ENCODE results near the gene EPAS1.
A peak's percentile ranks its signal among the peaks of the same experiment; 100 is the strongest.

The EPAS1 gene

DNA sequence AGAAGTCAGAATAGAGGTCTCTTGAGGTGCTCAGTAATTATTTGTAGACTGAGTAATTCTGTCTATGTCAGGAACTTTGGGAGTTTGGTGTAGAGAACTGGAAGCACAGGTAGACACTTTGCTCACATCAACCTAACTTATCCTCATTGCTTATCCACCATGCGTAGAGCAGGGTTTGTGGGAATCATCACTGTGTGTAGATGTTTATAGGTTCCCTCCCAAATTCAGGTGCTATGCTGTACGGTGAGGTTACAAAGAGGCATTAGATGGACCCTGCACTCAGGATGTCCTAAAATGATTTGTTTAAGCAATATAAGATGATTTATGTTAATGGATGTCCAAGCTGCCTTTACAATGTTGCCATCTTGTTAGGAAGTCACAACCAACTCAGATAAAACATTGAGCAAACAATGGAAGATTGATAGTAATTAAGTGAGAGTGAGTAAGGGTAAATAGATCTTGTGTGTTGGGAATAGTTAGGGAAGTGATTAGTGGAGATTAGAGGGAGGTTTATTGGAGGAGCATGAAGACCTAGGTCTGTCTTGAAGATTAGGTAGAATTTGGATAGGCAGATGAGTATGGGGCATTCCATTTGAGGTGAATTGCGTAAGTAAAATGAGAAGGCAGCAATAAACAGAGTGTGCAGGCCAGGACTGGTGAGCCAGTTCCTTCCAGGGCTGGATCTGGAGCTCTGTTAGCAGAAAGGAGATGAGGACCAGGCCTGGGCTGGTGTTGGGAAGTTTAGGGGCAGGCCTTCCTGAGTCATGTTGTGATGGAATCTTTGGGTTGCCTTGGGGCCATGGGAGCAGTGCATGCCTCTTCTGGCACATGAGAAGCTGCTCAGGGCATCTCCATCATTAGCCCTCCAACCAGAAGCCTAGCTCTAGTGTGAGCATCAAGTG, 12.1 kb downstream of the EPAS1 start:
- no peak overlapping the region for H3K27ac ChIP-seq (ENCODE audit: low read length)
- peaks cover 8% of the 10 kb centered on the region for H3K4me1 ChIP-seq (ENCODE audit: control insufficient read depth, insufficient read depth, low read length)
- H3K27me3 ChIP-seq (ENCODE audit: control insufficient read depth in 1 of 2, insufficient read depth in 2 of 2, low read length in 2 of 2): no peaks in the 10 kb centered on the region
- no peak overlapping the region for H3K9ac ChIP-seq (ENCODE audit: low read length in 2 of 2)
- no peak overlapping the region for H3K4me3 ChIP-seq (ENCODE audit: low read length in 2 of 2)
- H3K9me3 ChIP-seq (ENCODE audit: control insufficient read depth in 2 of 2, low read length in 2 of 2): no peaks in the 10 kb centered on the region
- H3K36me3 ChIP-seq (ENCODE audit: control insufficient read depth in 2 of 2, insufficient read depth in 2 of 2, low read length in 2 of 2): no peaks in the 10 kb centered on the region

DNA sequence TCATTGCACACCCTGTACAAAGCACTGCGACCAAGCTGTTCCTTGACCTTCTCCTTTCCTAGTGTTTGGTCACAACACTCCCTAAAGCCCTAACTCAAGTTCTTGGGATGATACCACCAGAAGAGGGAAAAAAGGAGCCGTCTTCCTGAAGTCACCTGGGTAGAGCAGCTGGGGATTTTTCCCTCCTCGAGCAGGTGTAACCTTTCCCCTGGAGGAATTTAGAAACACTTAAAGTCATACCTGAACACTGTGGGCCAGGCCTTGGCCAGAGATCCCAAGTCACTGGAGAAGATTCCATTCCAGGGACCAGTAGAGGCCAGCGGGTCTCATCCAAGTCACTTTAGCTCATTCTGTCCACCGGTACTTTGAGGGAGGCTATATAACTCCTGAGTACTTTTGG, 13.2 kb downstream of the EPAS1 start:
- Histone ChIP-seq H3K4me1 (ENCODE audit: control insufficient read depth, insufficient read depth, low read length) (peaks cover 18% of the 10 kb centered on the region), H3K27me3 (ENCODE audit: control insufficient read depth in 1 of 2, insufficient read depth in 2 of 2, low read length in 2 of 2) (no peaks in the 10 kb centered on the region), H3K36me3 (ENCODE audit: control insufficient read depth in 2 of 2, insufficient read depth in 2 of 2, low read length in 2 of 2) (no peaks in the 10 kb centered on the region), H3K27ac (ENCODE audit: low read length) (no peak overlapping the region), H3K4me3 (ENCODE audit: low read length in 2 of 2) (no peak overlapping the region), H3K9me3 (ENCODE audit: control insufficient read depth in 2 of 2, low read length in 2 of 2) (no peaks in the 10 kb centered on the region), H3K9ac (ENCODE audit: low read length in 2 of 2) (no peak overlapping the region)

DNA sequence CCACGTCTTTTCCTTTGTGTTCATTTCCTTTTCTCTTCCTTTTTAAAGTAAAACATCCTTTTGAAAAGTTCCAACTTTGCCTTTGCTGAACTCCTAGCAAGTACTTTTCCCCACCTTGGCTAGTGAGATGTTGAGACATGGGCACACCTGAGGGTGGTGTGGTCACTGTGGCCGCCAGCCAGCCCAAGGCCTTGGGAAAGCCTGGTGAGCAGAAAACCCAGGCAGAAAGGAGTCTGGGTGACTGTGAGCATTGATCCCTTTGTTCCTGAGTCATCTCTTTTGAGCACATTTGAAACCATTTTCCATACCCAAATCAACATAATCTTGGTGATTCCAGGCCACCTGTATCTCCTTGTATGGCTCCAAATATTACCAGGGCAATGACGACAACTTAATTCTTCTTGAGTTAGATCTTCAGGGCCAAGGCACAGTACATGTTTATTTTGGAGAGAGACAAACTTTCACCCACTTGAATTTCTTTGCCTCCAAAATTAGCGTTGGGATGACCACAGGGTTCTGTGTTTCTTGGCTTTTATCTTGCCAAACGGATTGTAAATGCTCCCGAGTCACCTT, 14.5 kb downstream of the EPAS1 start:
- H3K4me3 ChIP-seq (ENCODE audit: low read length in 2 of 2): no peak overlapping the region
- H3K36me3 ChIP-seq (ENCODE audit: control insufficient read depth in 2 of 2, insufficient read depth in 2 of 2, low read length in 2 of 2): no peaks in the 10 kb centered on the region
- no peaks in the 10 kb centered on the region for H3K27me3 ChIP-seq (ENCODE audit: control insufficient read depth in 1 of 2, insufficient read depth in 2 of 2, low read length in 2 of 2)
- H3K4me1 ChIP-seq (ENCODE audit: control insufficient read depth, insufficient read depth, low read length): peaks cover 22% of the 10 kb centered on the region
- H3K9me3 ChIP-seq (ENCODE audit: control insufficient read depth in 2 of 2, low read length in 2 of 2): no peaks in the 10 kb centered on the region
- H3K27ac ChIP-seq (ENCODE audit: low read length): no peak overlapping the region
- H3K9ac ChIP-seq (ENCODE audit: low read length in 2 of 2): no peak overlapping the region

DNA sequence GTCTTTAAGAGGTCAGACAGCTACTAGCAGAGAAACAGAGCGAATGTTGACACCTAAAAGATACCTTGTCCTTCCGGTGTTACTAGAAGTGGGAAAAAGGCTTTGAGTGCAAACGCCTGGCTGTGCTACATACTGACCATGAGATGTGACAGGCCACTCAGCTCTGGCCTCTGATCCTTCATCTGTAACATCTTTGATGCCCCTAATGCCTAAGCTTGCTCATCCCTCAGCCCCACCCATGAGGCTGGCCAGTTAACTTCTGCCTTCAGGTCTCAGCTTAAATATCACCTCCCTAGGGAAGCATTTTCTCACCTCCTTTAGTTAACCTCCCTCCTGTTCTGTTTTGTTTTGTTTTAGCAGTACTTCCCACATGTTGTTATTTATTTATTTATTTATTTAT, 15.9 kb downstream of the EPAS1 start:
- no peak overlapping the region for H3K9ac ChIP-seq (ENCODE audit: low read length in 2 of 2)
- no peaks in the 10 kb centered on the region for H3K27me3 ChIP-seq (ENCODE audit: control insufficient read depth in 1 of 2, insufficient read depth in 2 of 2, low read length in 2 of 2)
- H3K36me3 ChIP-seq (ENCODE audit: control insufficient read depth in 2 of 2, insufficient read depth in 2 of 2, low read length in 2 of 2): no peaks in the 10 kb centered on the region
- no peak overlapping the region for H3K4me3 ChIP-seq (ENCODE audit: low read length in 2 of 2)
- no peak overlapping the region for H3K27ac ChIP-seq (ENCODE audit: low read length)
- no peaks in the 10 kb centered on the region for H3K9me3 ChIP-seq (ENCODE audit: control insufficient read depth in 2 of 2, low read length in 2 of 2)
- H3K4me1 ChIP-seq (ENCODE audit: control insufficient read depth, insufficient read depth, low read length): peaks cover 14% of the 10 kb centered on the region

DNA sequence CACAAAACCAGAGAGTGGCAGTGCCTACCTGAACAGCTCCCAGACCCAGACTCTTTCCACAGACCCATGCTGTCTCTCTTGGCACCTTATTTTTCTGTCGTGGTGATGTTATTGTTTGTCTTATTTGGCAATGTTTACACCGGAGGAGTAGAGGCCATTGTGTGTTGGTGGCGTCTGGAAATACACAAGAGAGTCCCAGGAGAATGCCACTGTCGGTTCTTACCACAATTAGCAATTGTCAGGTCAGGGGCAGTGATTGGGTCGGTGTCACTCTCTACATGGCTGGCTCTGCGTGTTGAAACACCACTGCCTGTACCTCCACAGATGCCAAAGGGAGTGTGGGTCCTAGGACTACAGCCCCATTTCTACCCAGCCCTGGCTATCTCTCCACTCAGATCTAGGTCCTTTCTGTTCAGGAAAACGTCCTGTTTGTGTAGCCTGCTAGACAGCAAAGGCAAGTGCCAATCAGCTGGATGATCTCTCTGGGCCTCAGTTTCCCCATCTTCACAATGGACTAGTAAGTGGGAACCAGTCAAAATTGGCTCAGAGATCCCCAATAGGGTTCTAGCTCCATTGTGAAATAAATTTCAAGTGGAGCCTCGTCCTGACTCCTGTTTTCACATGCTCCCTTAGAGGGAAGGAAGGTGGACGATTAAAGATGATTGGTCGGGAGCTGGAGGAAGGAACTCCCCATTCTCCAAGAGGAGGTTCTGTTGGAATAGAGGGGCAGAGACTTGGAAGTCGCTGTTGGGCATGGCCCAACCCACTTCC, 17.0 kb downstream of the EPAS1 start:
- Histone ChIP-seq H3K4me3 (ENCODE audit: low read length in 2 of 2) (no peak overlapping the region), H3K9me3 (ENCODE audit: control insufficient read depth in 2 of 2, low read length in 2 of 2) (no peaks in the 10 kb centered on the region), H3K36me3 (ENCODE audit: control insufficient read depth in 2 of 2, insufficient read depth in 2 of 2, low read length in 2 of 2) (no peaks in the 10 kb centered on the region), H3K27me3 (ENCODE audit: control insufficient read depth in 1 of 2, insufficient read depth in 2 of 2, low read length in 2 of 2) (no peaks in the 10 kb centered on the region), H3K27ac (ENCODE audit: low read length) (peak overlapping the region; percentile 58), H3K9ac (ENCODE audit: low read length in 2 of 2) (no peak overlapping the region), H3K4me1 (ENCODE audit: control insufficient read depth, insufficient read depth, low read length) (peaks cover 14% of the 10 kb centered on the region)

DNA sequence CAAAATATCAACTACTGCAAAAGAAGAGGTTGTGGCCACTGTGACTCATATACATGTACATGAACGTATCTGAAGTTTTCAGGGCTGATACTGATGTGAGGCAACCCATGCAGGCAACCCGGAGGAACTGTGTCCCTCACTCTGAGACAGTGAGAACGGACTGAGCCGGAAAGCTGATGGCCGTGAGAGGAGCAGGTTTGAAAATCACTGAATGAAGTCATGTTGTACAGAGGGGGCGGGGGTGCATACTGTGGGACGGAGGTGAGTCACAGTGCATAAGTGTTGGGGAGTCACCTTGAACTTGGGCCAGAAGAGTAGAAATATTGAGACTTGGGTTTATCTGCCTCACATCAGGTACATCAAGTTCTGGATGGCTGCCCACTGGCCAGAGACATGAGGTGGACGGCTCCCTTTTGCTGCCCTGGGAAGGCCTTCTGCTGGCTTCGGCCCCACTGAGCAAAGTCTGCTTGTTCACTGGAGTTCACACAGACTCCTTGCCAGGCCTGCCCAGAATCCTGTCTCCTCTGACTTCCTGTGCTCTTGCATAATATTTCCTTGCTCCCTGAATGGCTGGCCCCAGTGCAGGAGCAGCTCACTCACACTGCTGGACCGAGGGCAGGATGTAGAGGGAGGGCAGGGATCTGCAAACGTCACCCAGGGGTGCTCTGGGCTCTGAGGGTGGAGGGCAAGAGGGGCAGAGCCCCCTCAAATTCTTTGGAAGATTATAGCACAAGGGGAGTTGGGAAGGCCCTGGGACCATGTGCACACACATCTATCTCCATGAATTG, 18.1 kb downstream of the EPAS1 start:
- no peak overlapping the region for H3K9ac ChIP-seq (ENCODE audit: low read length in 2 of 2)

DNA sequence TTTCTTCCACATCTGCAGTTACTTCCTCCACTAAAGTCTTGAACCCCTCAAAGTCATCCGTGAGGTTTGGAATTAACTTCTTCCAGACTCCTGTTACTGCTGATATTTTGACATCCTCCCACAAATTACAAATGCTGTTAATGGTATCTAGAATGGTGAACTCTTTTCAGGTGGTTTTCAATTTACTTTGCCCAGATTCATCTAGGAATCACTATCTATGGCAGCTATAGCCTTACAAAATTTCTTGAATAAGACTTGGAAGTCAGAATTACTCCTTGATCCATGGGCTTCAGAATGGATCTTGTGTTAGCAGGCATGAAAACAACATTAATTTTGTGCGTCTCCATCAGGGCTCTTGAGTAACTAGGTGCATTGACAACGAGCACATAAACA, 19.9 kb downstream of the EPAS1 start:
- Histone ChIP-seq H3K9me3 (ENCODE audit: control insufficient read depth in 2 of 2, low read length in 2 of 2) (no peaks in the 10 kb centered on the region), H3K27ac (ENCODE audit: low read length) (no peak overlapping the region), H3K36me3 (ENCODE audit: control insufficient read depth in 2 of 2, insufficient read depth in 2 of 2, low read length in 2 of 2) (no peaks in the 10 kb centered on the region), H3K9ac (ENCODE audit: low read length in 2 of 2) (no peak overlapping the region), H3K27me3 (ENCODE audit: control insufficient read depth in 1 of 2, insufficient read depth in 2 of 2, low read length in 2 of 2) (no peaks in the 10 kb centered on the region), H3K4me1 (ENCODE audit: control insufficient read depth, insufficient read depth, low read length) (peaks cover 14% of the 10 kb centered on the region), H3K4me3 (ENCODE audit: low read length in 2 of 2) (no peak overlapping the region)

More for the DNA sequence above, 18.1 kb downstream of the EPAS1 start:
- H3K4me1 ChIP-seq (ENCODE audit: control insufficient read depth, insufficient read depth, low read length): peaks cover 14% of the 10 kb centered on the region
- H3K27ac ChIP-seq (ENCODE audit: low read length): peak overlapping the region; percentile 58
- H3K9me3 ChIP-seq (ENCODE audit: control insufficient read depth in 2 of 2, low read length in 2 of 2): no peaks in the 10 kb centered on the region
- peak overlapping the region in 1 of 2 donors; percentile 15 for H3K4me3 ChIP-seq (ENCODE audit: low read length in 2 of 2)
- no peaks in the 10 kb centered on the region for H3K27me3 ChIP-seq (ENCODE audit: control insufficient read depth in 1 of 2, insufficient read depth in 2 of 2, low read length in 2 of 2)
- no peaks in the 10 kb centered on the region for H3K36me3 ChIP-seq (ENCODE audit: control insufficient read depth in 2 of 2, insufficient read depth in 2 of 2, low read length in 2 of 2)

DNA sequence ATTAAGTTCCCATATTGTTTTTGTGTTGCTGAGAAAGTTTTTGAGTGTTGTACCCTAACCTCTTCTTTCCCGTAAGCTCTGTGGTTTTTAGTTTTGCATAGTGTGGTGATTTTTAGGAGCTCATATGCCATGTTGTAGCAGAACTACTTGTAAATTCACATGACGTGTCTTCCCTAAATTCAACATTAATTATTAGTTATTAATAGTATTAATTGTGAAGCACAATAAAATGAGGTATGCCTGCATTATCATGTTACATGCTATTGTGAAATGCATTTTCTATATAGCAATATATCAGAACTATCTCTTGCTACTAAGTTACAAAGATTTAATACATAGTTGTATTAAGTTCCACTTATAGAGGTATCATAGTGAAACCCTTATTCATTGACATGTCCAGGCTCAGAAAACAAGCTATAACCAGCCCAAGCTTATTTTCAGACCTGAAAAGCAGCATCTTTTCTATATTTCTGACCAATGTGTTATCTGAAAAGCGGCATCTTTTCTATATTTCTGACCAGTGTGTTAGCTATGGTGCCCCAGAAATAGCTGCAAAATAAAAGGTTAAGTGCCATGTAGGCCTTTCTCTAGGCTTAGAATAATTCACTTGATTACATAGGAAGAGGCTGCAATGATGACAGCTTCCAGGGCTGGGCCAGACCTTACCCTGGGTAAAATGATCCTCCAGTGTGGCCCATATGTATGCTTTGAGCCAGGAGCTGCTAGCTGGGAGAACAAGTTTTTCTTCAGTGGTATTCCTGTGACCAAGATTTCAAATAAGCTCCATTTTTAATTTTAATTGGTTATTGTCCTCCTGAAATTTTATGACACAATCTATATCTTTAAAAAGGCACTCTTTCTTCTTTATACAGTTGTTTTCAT, 21.6 kb downstream of the EPAS1 start:
- no peak overlapping the region for H3K27ac ChIP-seq (ENCODE audit: low read length)

DNA sequence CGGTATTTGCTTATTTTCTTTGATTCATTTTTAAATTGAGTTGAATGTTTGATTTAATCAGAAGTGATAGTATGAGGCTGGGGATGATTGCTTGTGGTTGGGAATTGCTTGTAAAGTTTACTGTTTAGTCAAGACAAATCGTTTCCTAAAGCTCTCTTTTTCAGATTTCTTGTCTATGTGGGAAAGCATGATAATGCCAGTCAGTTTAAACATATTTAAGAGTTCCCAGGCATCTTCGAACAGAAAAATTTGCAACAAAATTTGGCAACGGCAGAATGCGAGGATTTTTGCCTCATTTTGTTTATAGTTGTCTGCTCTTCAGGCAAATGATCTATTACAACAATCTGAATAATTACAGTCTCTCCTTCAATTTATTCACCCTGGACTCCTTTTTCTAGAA, 22.5 kb downstream of the EPAS1 start:
- no peaks in the 10 kb centered on the region for H3K27me3 ChIP-seq (ENCODE audit: control insufficient read depth in 1 of 2, insufficient read depth in 2 of 2, low read length in 2 of 2)
- H3K36me3 ChIP-seq (ENCODE audit: control insufficient read depth in 2 of 2, insufficient read depth in 2 of 2, low read length in 2 of 2): no peaks in the 10 kb centered on the region
- H3K4me3 ChIP-seq (ENCODE audit: low read length in 2 of 2): no peak overlapping the region
- peaks cover 12% of the 10 kb centered on the region for H3K4me1 ChIP-seq (ENCODE audit: control insufficient read depth, insufficient read depth, low read length)
- no peaks in the 10 kb centered on the region for H3K9me3 ChIP-seq (ENCODE audit: control insufficient read depth in 2 of 2, low read length in 2 of 2)
- H3K9ac ChIP-seq (ENCODE audit: low read length in 2 of 2): no peak overlapping the region
- H3K27ac ChIP-seq (ENCODE audit: low read length): no peak overlapping the region

More for the DNA sequence above, 21.6 kb downstream of the EPAS1 start:
- H3K4me3 ChIP-seq (ENCODE audit: low read length in 2 of 2): no peak overlapping the region
- no peak overlapping the region for H3K9ac ChIP-seq (ENCODE audit: low read length in 2 of 2)
- H3K9me3 ChIP-seq (ENCODE audit: control insufficient read depth in 2 of 2, low read length in 2 of 2): no peaks in the 10 kb centered on the region
- no peaks in the 10 kb centered on the region for H3K27me3 ChIP-seq (ENCODE audit: control insufficient read depth in 1 of 2, insufficient read depth in 2 of 2, low read length in 2 of 2)
- peaks cover 14% of the 10 kb centered on the region for H3K4me1 ChIP-seq (ENCODE audit: control insufficient read depth, insufficient read depth, low read length)
- H3K36me3 ChIP-seq (ENCODE audit: control insufficient read depth in 2 of 2, insufficient read depth in 2 of 2, low read length in 2 of 2): no peaks in the 10 kb centered on the region

Measured in stomach smooth muscle (tissue), 2 donors.